Activated T-cell treated with anti-CD3 and anti-CD28 coated beads for 24 hours (primary cell): ENCODE results near the gene MACO1.
"Not testable (repeated sequence)": the region's sequence is repeated elsewhere in the genome, so short reads cannot be mapped to it uniquely, and the experiment has no call there.

Source experiments
- DNase-seq: peaks from one replicate; pipeline ENCODE4 v3.0.0-alpha.2; 2020; ENCODE audit warnings: low read depth

MACO1 gene

GRCh38 chr1:25425098-25426085, 5.3 kb upstream of the MACO1 start:
- DNase-seq, result no peak

GRCh38 chr1:25427696-25428095, 3.0 kb upstream of the MACO1 start:
- DNase-seq, result no peak

DNA sequence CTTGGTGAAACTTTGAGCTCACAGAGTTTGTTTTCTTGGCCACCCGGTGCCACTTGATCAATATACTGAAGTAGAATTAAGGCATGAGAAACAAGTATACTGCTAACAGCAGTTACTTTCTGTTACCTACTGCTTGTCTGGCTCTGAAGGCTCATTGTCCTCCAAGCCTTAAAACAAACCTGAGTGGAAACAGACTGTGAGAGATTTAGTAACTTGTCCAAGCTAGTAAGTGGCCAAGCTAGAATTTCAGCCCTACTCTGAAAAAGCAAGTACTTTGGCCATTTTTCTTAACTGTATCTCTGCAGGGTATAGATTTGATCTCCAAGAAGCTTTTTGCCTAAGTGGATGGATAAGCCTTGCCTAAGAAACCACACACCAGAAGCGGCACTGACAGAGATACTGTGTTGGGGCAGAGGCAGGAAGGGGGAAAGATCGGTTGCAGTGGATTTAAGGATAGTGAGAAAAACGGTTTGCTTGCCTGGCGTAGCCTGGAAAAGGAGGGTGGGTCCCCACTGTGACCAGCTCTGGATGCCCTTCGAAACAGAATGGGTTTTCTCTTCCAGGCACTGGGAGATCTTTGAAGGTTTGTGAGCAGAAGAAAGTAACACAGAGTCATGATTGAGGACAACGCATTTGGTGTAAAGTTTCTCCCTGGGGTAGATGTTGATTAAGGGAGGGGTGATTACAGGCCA, 2.1 kb upstream of the MACO1 start:
- DNase-seq, result no peak

DNA sequence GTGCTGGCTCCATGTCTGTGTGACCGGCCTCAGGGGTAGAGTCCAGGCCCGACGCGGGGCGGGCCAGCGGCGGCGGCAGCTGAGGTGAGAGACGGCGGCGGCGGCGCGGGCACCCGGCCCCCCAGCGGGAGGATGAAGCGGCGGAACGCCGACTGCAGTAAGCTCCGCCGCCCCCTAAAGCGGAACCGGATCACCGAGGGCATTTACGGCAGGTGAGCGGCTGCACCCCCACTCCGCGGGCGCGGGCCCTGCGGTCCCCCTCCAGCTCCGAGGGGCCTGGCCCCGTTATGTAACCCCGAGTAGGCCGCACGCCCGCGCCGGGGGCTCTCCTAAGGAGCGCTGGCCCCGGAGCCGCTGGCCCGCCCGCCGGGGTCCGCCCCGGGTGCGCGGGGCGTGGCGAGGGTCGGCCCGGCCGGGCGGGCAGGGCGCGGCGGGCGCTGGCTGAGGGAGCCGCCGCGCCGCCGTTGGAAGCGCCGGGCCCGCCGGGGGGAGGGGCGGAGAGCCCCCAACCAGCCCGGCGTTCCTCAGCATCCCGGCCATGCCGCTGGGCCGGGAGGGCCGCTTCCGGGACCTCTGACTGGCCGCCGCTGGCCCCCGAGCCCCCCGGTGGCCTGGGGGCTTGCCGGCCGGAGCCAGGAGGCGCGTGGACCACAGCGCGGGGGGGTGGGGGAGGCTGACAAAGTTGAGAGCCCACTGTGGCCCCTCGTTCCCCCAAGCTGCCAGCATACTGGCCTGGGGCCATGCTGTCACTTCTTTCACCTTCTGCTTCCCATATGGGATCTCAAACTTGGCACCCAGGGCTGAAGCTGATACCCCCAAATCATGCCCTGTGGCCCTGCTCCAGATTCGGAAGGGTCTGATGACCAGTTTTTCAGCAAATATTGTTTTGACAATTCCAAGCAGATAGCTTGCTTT, 527 bp downstream of the MACO1 start:
- DNase-seq, result no peak

DNA sequence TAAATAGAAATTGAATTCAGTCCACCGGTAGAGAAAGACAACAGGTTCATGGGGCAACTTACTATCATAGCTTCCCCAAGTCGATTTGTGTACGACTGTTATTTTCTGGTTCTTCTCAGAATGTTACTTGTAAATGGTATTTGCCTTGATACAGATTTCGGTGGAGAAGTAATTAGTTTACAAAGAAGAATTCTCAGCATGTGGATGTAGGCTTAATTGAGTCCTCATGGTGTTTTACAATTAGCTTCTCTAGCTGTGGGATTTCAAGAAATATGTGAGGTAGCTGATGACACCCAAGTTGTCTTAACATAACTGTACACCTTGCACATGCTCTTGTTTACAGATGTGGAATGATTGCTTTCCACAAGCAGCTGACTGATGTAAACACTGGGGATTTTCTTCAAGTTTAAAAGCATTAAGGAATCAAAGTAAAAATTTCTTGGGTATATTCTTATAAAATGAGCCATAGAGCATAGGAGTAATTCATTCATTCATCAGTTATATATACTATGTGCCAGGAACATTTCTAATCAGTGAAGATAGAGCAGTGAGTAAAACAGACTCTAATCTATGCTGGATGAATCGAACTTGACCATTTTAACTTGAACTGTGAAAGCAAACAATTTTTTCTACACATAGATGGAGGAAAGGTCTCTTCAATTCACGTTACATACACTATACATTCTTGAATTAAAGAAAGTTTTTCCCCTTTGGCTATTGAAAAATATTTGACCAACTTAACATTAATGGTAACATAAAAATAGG, 1.4 kb downstream of the MACO1 start:
- no peak for DNase-seq

- DNase-seq, result no peak
Measured at GRCh38 chr1:25432749-25433388, 2.2 kb downstream of the MACO1 start.

DNA sequence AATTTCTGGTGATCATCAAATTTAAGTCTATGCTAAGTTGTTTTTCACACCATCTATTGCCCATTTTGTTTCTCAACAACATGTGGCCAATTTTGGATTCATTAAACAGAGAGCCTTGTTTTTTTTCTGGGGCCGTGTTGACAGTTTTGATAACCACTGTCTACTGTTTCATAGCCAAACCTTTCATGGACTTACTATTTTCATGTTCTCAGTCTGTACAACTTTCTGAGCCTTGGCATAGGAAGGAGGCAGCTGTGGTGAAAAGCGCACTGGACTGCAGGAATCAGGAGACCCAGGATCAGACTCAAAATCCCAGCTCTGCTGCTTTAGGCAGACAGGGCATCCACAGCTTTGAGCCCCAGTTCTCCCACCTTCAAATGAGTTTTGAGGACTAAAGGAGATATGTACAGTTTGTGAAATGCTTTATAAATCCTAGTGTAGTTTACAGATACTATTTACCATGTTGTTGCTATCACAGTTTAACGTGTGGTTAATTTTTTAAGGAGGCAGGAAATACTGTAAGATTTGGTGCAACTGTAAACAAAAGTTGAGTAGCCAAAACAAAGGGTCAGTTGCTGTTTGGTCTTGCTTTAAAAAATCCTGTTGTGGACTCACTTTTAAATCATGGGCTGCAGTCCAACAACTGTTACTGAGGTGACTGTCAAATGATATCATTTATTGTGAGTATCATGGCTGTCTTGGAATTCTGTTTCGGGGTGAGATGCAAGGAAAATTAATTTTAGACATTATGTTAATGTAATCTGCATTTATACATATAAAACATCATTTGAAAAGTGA, 2.9 kb downstream of the MACO1 start:
- no peak for DNase-seq

GRCh38 chr1:25435397-25436108, 4.9 kb downstream of the MACO1 start:
- no peak for DNase-seq

GRCh38 chr1:25437672-25438071, 7.0 kb downstream of the MACO1 start:
- no peak for DNase-seq

DNA sequence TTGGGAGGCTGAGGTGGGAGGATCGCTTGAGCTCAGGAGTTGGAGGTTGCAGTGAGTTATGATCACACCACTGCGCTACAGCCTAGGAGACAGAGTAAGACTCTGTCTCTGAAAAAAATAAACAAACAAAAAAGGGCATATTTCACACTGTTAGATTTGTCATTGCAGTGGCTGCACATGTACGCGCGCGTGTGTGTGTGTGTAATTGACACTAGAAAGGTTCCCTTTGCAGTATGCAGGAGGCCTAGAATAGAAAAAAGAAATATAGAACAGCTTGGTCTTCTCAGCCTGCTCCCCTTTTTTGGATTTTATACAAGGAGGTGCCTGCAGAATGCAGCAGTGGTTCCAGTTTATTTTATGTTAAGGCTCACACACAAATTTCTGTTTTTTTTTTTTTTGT, 8.6 kb downstream of the MACO1 start:
- no peak for DNase-seq

GRCh38 chr1:25442178-25442577, 11.5 kb downstream of the MACO1 start:
- no peak for DNase-seq

DNA sequence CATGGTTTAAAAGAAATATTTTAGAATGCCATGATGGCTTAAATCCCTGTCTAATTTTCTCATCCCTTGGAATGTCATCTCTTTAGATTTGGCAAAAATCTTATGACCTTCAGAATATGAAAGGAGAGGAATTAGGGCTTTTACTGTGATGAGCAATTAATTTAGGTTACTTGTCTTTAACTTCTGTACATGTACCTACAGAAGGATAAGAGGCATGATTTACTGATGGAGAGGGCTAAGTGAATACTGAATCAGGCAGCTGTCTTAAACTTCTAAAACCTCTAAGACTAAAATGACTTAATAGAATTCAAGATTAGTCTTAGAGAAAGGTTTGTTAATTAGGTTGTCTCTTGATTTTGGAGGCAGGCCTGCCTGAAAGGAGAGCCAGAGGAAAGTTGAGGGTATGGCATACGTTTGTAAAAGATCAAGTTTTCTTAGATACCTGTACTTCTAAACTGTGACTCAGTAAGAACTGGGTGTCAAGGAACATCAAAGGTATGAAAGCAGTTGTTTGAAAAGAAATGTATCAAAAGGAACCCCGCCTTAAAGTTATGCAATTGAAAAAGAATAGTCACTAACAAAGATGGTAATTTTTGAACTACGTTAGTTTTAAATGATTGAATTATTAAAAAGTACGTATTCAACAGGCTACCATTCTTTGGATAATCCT, 12.5 kb downstream of the MACO1 start:
- DNase-seq, result no peak

DNA sequence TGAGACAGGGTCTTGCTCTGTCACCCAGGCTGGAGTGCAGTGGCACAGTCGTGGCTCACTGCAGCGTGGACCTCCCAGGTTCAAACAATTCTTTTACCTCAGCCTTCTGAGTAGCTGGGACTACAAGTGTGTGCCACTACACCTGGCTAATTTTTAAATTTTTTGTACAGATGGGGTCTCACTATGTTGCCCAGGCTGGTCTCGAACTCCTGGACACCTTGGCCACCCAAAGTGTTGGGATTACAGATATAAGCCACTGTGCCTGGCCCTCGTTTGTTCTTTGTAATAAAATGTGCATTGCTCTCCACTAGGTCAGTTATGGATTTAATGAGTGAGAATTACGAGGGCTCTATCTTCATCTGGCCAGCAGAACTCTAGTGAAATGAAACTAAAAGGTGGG, 13.9 kb downstream of the MACO1 start:
- not testable (repeated sequence) for DNase-seq

GRCh38 chr1:25445993-25446538, 15.4 kb downstream of the MACO1 start:
- DNase-seq, result no peak

- no peak for DNase-seq
Measured at GRCh38 chr1:25447547-25447946, 16.9 kb downstream of the MACO1 start.

- DNase-seq, result no peak
Measured at GRCh38 chr1:25450891-25451290, 20.2 kb downstream of the MACO1 start.

- no peak for DNase-seq
Measured at GRCh38 chr1:25451908-25452307, 21.2 kb downstream of the MACO1 start.

DNA sequence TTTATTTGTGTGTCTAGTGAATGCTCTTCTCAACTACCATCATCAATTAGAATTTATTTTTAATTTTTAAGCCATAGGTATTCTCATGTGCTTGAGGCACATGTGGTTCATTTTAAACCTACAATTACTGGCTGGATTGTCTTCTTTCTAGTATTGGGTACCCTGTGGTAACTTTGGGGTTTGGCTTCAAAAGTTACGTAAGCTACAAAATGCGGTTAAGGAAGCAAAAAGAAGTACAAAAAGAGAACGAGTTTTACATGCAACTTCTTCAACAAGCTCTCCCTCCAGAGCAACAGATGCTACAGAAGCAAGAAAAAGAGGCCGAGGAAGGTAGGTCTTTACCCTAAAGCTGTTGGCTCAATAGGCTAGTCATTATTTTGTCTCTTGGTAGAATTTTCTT, 25.8 kb downstream of the MACO1 start:
- no peak for DNase-seq
